HG02938 (cell line): ENCODE results near the gene SLC25A45.
"Not testable (repeated sequence)": the region's sequence is repeated elsewhere in the genome, so short reads cannot be mapped to it uniquely, and the experiment has no call there.

Source experiments
- ATAC-seq: cut with Tn5 transposase; IDR thresholded peaks from one replicate; pipeline ENCODE4 v1.9.1; 2021; ENCODE audit warnings: mild to moderate bottlenecking, moderate library complexity; ENCODE audit not compliant: unreplicated experiment

Gene SLC25A45

DNA sequence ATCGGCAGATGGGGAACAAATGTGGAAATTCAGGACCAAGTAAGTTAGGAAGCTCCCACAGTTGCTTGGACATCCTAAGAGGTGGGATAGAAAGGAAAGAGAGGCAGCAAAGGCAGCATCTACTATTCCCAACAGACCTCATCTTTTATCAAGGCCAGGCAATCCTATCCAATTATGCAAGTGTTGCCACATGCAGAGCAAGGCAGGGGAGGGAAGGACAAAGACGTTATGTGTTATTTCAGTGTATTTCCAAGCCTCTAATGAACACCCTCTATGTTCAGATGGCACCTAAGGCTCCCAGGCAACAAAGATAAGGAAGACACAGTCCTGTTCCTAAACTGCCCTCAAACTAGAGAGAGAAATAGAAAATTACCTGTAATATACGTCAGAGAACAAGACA is 18.7 kb downstream of the SLC25A45 start:
- no peak for ATAC-seq

DNA sequence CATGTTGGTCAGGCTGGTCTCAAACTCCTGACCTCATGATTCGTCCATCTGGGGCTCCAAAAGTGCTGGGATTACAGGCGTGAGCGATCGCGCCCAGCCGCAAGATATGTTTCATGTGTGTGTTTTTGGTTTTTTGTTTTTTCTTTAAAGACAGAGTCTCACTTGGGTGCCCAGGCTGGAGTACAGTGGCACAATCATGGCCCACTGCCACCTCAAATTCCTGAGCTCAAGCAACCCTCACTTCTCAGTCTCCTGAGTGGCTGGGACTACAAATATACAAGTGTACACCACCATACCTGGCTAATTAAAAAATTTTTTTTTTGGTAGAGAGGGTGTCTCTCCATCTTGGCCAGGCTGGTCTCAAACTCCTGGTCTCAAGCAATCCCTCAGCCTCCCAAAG is 19.5 kb downstream of the SLC25A45 start:
- ATAC-seq: no peak

DNA sequence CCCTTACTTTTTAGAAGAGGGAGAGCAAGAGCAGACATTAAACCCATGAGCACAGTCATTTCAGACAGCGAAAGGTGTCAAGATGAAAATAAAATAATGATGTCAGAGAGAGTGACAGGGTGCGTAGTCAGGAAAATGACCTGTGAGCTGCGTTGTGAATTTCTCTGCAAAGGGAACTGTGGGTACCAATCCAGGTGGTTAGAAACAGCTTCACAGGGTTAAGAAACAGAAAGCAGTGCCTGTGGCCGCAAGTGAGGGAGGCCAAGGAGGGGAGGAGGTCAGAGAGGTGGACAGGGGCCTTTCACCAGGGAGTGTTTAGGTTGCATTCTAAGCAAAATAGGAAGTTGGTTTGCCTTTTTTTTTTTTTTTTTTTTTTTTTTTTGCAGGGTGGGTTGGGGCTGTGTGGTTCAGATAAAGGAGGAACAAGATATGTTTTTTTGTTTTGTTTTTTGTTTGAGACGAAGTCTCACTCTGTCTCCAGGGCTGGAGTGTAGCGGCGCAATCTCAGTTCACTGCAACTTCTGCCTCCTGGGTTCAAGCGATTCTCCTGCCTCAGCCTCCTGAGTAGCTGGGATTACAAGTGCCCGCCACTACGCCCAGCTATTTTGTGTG is 20.0 kb downstream of the SLC25A45 start:
- no peak for ATAC-seq

DNA sequence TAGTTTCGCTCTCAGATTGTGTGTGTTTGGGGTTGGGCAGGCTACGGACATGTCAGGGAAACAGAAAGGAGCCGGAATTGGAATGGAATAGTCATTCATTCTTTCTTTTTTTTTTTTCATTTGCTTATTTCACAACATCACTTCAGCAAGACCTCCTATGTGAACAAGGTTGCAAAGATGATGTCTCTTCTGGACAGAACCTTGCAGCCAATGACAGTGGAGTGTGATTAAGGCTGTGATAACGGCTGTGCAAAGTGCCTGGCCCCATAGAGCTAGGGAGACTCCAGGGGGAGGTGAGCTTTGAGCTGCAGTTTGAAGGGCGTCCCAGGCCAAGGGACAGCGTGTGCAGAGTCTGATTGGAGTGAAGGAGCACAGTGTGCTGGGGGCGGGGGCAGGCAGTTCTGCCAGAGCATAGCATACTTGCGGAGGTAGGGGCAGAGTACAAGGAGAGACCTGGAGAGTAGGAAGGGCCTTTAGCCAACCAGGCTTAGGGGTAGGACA is 24.5 kb downstream of the SLC25A45 start:
- no peak for ATAC-seq

DNA sequence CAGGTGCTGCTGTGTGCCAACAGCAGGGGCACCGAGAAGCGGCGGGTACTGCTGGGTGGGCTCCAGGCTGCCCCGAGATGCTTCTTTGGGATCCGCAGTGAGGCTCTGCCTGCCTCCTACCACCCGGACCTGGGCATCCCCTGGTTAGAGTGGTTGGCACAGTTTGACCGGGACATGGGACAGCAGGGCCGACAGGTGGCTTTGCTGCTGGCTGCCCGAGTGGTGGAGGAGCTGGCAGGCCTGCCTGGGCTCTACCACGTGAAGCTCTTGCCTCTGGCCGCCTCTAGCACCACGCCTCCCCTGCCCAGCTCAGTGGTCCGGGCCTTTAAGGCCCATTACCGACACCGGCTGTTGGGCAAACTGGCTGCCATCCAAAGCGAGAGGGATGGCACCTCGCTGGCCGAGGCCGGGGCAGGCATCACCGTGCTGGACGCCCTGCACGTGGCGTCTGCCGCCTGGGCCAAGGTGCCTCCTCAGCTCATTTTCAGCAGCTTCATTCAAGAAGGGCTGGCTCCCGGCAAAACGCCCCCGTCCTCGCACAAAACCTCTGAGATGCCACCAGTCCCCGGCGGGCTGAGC is 26.0 kb downstream of the SLC25A45 start:
- ATAC-seq: no peak

DNA sequence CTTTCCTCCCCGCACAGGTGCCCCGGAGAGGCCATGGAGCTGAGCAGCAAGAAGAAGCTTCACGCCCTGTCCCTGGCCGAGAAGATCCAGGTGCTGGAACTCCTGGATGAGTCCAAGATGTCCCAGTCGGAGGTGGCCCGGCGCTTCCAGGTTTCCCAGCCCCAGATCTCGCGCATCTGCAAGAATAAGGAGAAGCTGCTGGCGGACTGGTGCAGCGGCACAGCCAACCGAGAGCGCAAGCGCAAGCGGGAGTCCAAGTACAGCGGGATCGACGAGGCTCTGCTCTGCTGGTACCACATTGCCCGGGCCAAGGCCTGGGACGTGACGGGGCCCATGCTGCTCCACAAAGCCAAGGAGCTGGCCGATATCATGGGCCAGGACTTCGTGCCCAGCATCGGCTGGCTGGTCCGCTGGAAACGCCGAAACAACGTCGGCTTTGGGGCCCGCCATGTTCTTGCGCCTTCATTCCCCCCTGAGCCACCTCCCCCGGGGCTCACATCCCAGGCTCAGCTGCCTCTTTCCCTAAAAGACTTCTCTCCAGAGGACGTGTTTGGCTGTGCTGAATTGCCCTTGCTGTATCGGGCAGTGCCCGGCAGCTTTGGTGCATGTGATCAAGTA is 26.6 kb downstream of the SLC25A45 start:
- no peak for ATAC-seq

DNA sequence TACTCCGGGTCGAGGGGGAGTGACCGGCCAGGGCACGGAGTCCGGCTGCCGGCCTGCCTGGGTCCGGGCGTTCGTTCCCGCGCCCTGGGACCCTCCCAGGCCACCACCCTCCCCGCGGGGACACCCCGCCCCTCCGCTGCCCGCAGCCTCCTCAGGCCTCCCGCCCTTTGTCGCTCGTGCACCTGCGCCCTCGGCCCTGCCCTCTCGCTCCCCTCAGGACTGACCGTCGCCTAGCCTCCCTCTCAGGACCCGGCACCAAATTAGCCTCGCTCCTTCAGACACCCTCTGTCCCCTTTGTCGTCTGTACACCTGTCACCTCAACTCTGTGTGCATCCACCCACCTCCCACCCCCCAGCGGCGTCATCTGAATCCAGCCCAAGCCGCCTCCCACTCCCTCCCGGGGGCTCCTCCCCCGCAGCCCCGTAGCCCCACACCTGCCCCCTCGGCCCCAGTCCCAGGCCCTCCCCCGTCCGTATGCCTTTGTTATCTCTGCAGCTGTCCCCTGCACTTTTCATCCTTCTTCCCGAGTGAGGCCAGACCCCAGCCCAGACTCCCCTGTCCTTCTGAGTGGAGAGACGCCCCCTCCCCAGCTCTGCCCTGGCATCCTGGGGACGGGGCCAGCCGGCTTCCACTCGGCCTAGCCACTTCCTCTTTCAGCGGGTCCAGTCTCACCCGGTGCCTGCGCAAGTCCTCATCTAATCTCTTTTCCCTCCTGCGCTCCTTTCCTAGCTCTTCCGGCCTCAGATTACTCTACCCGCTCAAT is 27.3 kb downstream of the SLC25A45 start:
- ATAC-seq: peak; percentile 32

DNA sequence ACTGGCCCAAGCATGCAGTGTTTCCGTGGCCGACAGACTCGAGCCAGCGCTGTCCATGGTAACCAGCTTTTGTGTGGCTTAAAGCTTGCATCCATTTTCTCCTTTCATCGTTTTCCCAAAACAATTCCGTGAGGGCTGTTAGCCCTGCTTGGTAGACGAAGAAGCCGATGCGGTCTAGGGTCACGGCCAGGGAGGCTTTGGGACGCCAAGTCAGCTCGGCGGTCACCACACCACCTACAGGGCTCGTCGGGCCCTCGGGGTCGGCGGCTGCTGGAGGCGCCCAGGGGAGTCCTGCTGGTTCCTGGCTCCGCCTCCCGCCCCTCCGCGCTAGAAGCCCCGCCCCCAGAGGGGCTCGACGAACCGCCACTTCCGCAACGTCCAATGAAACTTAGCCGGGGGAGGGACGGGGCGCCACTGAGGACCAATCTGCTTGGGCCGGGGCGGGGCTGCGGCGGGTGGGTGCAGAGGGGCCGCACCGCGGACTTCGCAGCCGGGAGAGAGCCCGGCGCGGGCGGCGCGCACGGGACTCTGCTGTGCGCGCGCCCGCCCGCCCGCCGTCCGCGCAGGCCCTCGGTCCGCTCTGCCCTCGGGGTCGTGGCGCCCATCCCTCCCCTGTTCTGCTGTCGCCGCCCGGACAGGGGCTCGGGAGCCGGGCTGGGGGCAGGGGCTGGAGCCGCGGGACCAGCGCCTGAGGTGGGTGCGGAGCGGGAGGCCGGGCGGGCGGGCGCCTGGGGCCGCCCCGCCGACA is 28.0 kb downstream of the SLC25A45 start, which contains the start of gene TIGD3:
TIGD3 (plus strand) TSS at position 487 of the 748 bp plus-strand sequence. CDS start 1,058 bp downstream, outside the sequence.
- peak; percentile 77 for ATAC-seq

DNA sequence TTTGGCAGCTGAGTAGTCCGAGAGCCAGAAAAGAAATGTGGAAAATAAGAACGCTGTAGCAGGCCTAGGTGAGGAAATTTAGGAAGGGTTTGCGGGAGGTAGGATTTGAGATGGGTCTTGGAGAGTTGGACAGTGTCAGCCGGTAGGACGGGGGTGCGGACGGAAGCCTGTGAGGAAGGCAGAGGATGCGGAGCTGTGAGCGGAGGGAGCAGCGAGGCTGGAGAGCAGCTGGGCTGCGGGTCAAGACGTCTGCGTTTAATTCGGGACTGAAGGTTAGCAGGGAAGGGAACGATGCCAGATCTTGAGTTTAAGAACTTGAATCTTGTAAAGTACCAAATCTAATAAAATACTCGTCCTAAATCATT is 28.6 kb downstream of the SLC25A45 start:
- ATAC-seq: no peak

DNA sequence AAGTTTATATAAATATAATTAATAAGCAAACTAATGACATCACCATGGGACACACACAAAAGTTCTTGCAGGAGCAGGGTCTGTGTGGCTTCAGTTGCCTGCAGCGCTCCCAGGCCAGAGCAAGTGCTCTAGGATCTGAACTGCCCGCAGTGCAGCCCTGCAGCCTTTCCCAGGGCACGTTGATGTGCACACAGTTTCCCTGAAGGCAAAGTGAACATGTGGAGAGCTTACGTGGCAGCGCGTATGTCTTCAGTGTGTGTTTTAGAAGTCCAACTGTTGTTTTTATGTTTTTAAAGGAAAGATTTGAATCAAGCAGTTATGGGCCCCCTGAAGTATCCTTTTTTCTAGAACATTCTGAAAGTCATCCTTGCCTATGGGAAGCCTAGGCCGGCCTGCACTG is 29.1 kb downstream of the SLC25A45 start:
- no peak for ATAC-seq

DNA sequence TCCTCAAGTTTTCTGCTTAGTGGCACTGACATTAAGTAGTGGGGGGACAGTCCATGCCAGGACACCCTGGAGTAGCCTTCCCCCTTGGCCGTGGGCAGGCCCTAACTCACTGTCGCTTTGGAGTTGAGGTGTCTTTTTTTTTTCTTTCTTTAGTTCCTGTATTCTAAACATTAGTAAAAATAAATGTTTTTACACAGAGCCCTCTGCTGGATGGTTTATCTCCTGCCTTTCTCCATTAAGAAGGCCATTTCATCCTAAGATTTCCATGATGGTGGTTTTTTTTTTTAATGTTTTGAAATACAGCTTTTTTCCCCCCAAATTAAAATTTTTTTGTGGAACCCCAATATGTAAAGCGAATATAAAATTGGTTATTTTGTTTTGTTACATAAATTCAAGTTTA is 29.7 kb downstream of the SLC25A45 start:
- no peak for ATAC-seq

DNA sequence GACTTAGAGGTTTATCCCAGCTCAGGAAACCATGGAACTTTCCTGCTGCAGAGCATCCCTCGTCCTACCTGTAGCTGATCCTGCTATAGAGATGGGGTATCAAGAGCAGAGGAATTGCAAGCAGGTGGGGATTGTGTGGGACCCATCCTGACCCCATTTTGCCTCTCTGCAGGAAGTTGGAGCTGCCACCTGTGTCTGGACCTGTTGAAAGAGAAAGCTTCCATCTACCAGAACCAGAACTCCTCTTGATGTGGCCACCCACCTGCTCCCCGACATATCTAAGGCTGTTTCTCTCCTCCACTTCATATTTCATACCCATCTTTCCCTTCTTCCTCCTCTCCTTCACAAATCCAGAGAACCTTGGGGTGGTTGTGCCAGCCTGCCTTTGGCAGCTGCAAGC is 30.9 kb downstream of the SLC25A45 start:
- no peak for ATAC-seq

DNA sequence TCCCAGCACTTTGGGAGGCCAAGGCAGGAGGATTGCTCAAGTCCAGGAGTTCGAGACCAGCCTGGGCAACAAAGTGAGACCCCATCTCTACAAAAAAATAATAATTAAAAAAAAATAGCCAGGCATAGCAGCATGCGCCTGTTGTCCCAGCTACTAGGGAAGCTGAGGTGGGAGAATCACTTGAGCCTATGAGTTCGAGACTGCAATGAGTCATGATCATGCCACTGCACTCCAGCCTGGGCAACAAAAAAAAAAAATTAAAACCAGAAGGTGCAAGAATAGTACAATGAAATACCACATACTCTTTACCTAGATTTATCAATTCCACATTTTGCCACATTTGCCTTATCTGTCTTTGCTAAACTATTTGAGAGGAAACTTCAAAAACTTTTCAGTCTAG is 40.6 kb downstream of the SLC25A45 start:
- no peak for ATAC-seq

DNA sequence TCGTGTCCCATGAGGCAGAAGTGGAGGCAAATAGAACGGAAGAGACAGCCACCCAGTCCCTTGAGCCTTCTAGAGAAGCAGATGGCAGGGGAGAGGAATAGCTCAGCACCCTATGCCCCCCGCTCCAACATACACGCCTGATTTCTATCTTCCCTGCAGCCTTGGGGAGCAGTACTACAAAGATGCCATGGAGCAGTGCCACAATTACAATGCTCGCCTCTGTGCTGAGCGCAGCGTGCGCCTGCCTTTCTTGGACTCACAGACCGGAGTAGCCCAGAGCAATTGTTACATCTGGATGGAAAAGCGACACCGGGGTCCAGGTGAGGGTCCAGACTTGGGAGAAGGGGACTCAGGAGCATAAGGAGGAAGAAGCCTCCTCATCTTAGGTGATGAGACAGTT is 42.2 kb downstream of the SLC25A45 start:
- no peak for ATAC-seq

DNA sequence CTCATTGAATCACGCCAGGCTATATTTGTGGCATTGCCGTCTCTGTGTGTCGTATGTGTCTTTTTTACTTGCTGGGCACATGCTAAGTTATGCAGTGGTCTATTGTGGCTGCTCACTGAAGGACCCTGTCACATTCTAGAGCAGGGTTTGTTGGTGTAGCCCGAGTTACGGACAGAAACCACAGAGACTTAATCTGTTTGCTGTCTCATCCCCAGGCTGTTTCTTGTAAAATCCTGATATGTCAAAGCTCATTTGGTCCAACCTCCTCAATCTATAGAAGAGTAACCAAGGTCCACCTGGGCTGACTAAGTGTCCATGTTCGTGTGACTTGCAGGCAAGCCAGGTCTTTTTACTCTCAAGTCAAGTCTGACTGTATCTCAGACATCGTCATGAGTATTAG is 43.8 kb downstream of the SLC25A45 start:
- ATAC-seq: no peak

DNA sequence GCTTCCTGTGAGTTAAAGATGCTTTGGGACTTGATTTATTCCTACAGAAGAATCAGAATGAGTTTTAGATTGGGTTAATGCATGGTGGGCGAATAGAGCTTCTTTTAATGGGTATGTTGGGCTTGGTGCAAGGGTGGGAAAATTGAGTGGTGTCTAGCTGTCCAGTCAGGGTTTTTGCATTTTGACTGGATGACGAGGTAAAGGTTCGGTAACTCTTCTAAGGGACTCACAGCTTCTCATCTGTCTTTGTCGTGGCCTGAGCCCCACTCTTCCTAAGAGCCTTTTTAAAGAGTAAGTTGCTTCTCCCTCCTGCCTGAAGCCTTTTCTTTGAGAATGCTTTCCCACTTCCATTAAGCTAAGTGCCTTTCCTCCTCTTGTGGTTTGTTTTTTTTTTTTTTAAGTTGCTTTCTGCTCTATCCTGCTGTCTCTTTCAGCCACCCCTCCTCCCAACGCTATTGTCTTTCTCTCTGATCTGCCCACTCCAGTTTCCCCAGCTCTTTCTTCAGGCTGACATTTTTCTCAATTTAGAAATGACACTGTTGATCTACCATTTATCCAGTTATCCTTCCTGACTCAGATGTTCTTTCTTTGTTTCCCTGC is 47.6 kb downstream of the SLC25A45 start:
- ATAC-seq: no peak

DNA sequence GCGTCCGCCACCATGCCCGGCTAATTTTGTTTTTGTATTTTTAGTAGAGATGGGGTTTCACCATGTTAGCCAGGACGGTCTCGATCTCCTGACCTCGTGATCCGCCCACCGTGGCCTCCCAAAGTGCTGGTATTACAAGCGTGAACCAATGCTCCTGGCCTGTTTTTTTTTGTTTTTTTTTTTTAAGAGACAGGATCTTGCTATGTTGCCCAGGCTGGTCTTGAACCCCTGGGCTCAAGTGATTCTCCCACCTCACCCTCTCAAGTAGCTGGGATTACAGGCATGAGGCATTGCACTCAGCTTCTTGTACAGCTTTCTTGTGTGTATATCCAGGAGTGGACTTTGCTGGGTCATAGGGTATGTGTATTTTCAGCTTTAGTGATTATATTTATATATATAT is 49.9 kb downstream of the SLC25A45 start:
- not testable (repeated sequence) for ATAC-seq

DNA sequence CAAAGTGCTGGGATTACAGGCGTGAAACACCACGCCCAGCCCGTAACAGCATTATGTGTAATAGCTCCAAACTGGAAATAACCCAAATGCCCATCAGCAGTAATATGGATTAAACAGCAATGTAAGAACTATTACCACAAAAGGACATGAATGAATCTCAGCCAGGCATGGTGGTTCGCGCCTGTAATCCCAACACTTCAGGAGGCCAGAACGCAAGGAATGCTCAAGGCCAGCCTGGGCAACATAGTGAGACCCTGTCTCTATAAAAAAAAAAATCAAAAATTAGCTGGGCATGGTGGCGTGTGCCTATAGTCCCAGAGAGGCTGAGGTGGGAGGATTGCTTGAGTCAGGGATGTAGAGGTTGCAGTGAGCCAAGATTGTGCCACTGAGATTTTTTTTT is 51.9 kb downstream of the SLC25A45 start:
- no peak for ATAC-seq

DNA sequence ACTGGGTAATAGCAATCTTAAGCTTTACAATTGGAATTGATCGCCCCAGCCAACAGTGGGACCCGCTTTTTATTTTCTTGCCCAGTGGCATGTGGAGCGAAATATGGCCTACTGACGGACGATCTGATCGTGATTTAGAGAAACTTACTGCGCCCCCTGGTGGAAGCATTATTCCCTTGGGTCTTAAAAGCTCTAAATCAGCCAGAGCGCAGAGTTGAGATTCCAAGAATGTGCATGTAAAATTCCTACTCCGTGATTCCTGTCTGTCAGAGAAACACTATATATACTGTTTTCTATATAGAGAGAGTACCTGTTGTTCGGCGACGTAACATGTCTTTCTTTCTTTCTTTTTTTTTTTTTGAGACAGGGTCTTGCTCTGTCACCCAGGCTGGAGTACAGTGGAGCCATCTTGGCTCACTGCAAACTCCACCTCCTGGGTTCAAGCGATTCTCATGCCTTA is 52.5 kb downstream of the SLC25A45 start:
- no peak for ATAC-seq

DNA sequence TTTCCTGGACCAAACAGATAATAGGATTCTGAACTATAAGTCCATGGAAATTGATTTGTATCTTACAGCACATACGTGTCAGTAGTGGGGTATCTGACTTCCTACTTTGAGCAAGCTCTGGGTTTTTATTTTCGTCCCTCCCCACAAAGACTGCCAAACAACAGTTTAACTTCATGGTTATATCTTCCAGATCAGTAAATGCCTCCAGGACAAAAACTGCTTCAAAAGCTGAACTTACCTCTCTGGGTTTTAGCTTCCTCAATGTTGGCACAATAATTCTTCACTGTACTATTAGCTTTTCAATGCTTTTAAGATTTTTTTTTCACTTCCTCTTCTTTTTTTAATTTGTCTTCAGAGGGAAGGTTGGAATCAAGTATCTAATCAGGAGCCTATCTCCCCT is 53.0 kb downstream of the SLC25A45 start:
- ATAC-seq: no peak
